ENCODE data around the gene BRF1. TPM values are rescaled to one million over a fixed set of nuclear protein-coding genes. Genes with fewer than 3 reads are reported as not detected.

BRF1 gene
- total and polyA plus RNA-seq, 2 of the 8 experiments (the other 6 are each of a cell fraction or from before 2014, with no cell fraction given): 7.7 to 18.3 TPM

- ChIA-PET CTCF (ENCODE audit: partially characterized antibody) (interaction anchor here (1.0 to 1.4 kb wide), 3 partner anchors 27 to 60 kb away, joined by 3 to 4 read pairs (median 3); no protein-coding TSS in a partner anchor), POLR2A (ENCODE audit: partially characterized antibody) (no interaction called here)
- no peak overlapping the region for H3K4me3 ChIP-seq (ENCODE audit: extremely low read depth in 1 of 4, insufficient read depth in 2 of 4, low read depth in 3 of 4, low read length in 4 of 4)
- H3K23ac ChIP-seq (ENCODE audit: insufficient read length): no peak overlapping the region
- no peak overlapping the region for H2BK15ac ChIP-seq (ENCODE audit: low read length)
- no peak overlapping the region for H3K4me2 ChIP-seq (ENCODE audit: insufficient read depth in 1 of 2, low read depth in 2 of 2, low read length in 2 of 2)
- FAIRE-seq (no peak), DNase-seq (ENCODE audit: low read depth in 1 of 2, low spot score in 2 of 2) (no peak)
- no peak overlapping the region for H3K14ac ChIP-seq (ENCODE audit: insufficient read length)
- H4K5ac ChIP-seq (ENCODE audit: insufficient read length, low read depth, low read length): no peak overlapping the region
- no peak overlapping the region for H3K9ac ChIP-seq (replicated peaks in 1 of 4; ENCODE audit: extremely low read depth in 1 of 4, low read depth in 3 of 4, low read length in 3 of 4)
- H4K20me1 ChIP-seq (replicated peaks in 1 of 2; ENCODE audit: control insufficient read depth in 1 of 2, insufficient read depth in 2 of 2, low read length in 2 of 2): peaks cover 29 to 57% of the 10 kb centered on the region in 2 experiments
- H3K23me2 ChIP-seq (ENCODE audit: low read depth, low read length): no peaks in the 10 kb centered on the region
- H3K4ac ChIP-seq (replicated peaks; ENCODE audit: insufficient read length, low read depth, low read length): no peak overlapping the region
- no peak overlapping the region for H3K18ac ChIP-seq (ENCODE audit: extremely low read depth, low read length)
- H3K27ac ChIP-seq (ENCODE audit: low read depth, low read length): no peak overlapping the region
- no peak overlapping the region for H3K56ac ChIP-seq (replicated peaks; ENCODE audit: insufficient read length, low read depth, low read length)
- peaks cover 6 to 19% (median 12%) of the 10 kb centered on the region in 4 experiments; a peak in 6 of 7 replicates for H3K4me1 ChIP-seq (replicated peaks in 1 of 4; ENCODE audit: control insufficient read depth in 3 of 4, insufficient read depth in 4 of 4, low read length in 3 of 4)
- no peak overlapping the region for H2BK120ac ChIP-seq (replicated peaks; ENCODE audit: low read depth, low read length)
- no peaks in the 10 kb centered on the region for H3K27me3 ChIP-seq (replicated peaks in 1 of 4; ENCODE audit: control insufficient read depth in 3 of 4, extremely low read depth in 1 of 4, insufficient read depth in 3 of 4, low read length in 3 of 4)
- H4K8ac ChIP-seq (ENCODE audit: extremely low read depth, insufficient read depth, low read length): no peak overlapping the region
- WGBS, 2 experiments (ENCODE audit: extremely low coverage in 1 of 2, insufficient coverage in 1 of 2, insufficient read length in 1 of 2, insufficient replicate concordance in 2 of 2, low coverage in 1 of 2, low lambda C conversion rate in 2 of 2, missing lambda C conversion rate in 1 of 2): 85% methylated on average over 11 of the region's 11 CpGs; no CpG with 5 or more reads in 1 of the 2 experiments
- no peak overlapping the region for H4K91ac ChIP-seq (replicated peaks; ENCODE audit: insufficient read length, low read length)
- H3K79me2 ChIP-seq (ENCODE audit: control insufficient read depth in 1 of 2, insufficient read depth in 2 of 2, low read length in 2 of 2): peaks cover 0 to 69% of the 10 kb centered on the region in 2 experiments; a peak in 2 of 4 replicates
- H3K9me3 ChIP-seq (ENCODE audit: insufficient read depth in 2 of 2, low read depth in 1 of 2, low read length in 1 of 2): no peaks in the 10 kb centered on the region
- TF ChIP-seq CTCF (IDR thresholded peaks at IDR 0.05; ENCODE audit: control extremely low read depth in 1 of 3, insufficient read depth in 1 of 3, low read depth in 1 of 3, low read length in 3 of 3) (peak in 1 of 3 experiments; percentile 4; a peak in 1 of 4 replicates), JUN (IDR thresholded peaks at IDR 0.05; ENCODE audit: low read depth, low read length) (no peak)
- peaks cover 49% of the 10 kb centered on the region for H3K79me1 ChIP-seq (ENCODE audit: low read depth, low read length)
- no peak overlapping the region for H2BK12ac ChIP-seq (ENCODE audit: low read depth, low read length)
- H2AFZ ChIP-seq (ENCODE audit: low read length): no peak overlapping the region
- no peak overlapping the region for H2BK20ac ChIP-seq (ENCODE audit: low read length)
- no peaks in the 10 kb centered on the region for H3K36me3 ChIP-seq (ENCODE audit: control insufficient read depth in 2 of 4, insufficient read depth in 4 of 4, low read length in 3 of 4)
- H2BK5ac ChIP-seq (ENCODE audit: low read depth, low read length): peak overlapping the region; percentile 12; the same call in 1 of the 2 replicates
- no peak overlapping the region for H2AK5ac ChIP-seq (ENCODE audit: low read depth, low read length)
These were observed 31.6 kb upstream of the BRF1 start for GRCh38 chr14:105332350-105332874.
